Vagina (tissue), 2 donors: ENCODE results near the gene MATK. TPM values are rescaled to one million over a fixed set of nuclear protein-coding genes. Genes with fewer than 3 reads are reported as not detected.
A peak's percentile ranks its signal among the peaks of the same experiment; 100 is the strongest.
"Not testable (repeated sequence)": the region's sequence is repeated elsewhere in the genome, so short reads cannot be mapped to it uniquely, and the experiment has no call there.

Experiments used
- DNase-seq, 2 donors: peaks; one replicate each; pipeline ENCODE4 v3.0.0-alpha.2; 2017; ENCODE audit errors: extremely low spot score in 2 of 2
- H3K27ac ChIP-seq: fragments of 200-600 bp; sonication (generic); one replicate; pipeline ENCODE4 v1.5.1; 2019
- H3K27me3 ChIP-seq: fragments of 200-600 bp; sonication (generic); one replicate; pipeline ENCODE4 v1.5.1; 2019
- H3K36me3 ChIP-seq, 2 donors: fragments of 200-600 bp; sonication (generic); one replicate each; pipeline ENCODE4 v1.5.1; 2017 to 2019
- H3K4me1 ChIP-seq: fragments of 200-600 bp; sonication (generic); one replicate; pipeline ENCODE4 v1.5.1; 2019
- H3K4me3 ChIP-seq, 2 donors: fragments of 200-600 bp; sonication (generic); 1 replicate in 1 of 2; 2 replicates in 1 of 2; pipeline ENCODE4 v1.5.1; 2016 to 2019
- H3K9me3 ChIP-seq: fragments of 200-600 bp; sonication (generic); one replicate; pipeline ENCODE4 v1.5.1; 2019
- POLR2A ChIP-seq, 2 donors: fragments of 450-650 bp; IDR thresholded peaks; one replicate each; pipeline ENCODE4 v1.6.1; 2017; ENCODE audit warnings: antibody characterized with exemption in 2 of 2, mild to moderate bottlenecking in 2 of 2, moderate library complexity in 2 of 2
- POLR2AphosphoS5 ChIP-seq, 2 donors: sonication (generic); formaldehyde crosslinking; IDR thresholded peaks; one replicate each; pipeline ENCODE4 v1.9.0; 2017; ENCODE audit warnings: antibody characterized with exemption in 2 of 2, mild to moderate bottlenecking in 2 of 2, low read depth in 1 of 2; ENCODE audit not compliant: insufficient read depth in 1 of 2
- intact Hi-C: fragments of 100-400 bp; cut with DNase I; formaldehyde crosslinking; loops from one replicate; pipeline ENCODE4 v1.15.1; 2023
- total RNA-seq: library from RNA; depleted of rRNA; stranded (reverse); fragments of >200 nt; gene quantifications from one replicate; pipeline ENCODE4 v1.2.3, GENCODE V29; 2016
- TF ChIP-seq, protein P1 (sequence below), 3 experiments: fragments of 450-650 bp in 2 of 3; fragments of 200-600 bp in 1 of 3; sonication (generic) in 1 of 3; IDR thresholded peaks; one replicate each; pipeline ENCODE4 v1.5.1; 2017 to 2019; ENCODE audit warnings: antibody characterized with exemption in 3 of 3, mild to moderate bottlenecking in 2 of 3, moderate library complexity in 2 of 3

MATK gene
- total RNA-seq, 1 donor from 2014 or later, result 1.2 TPM

DNA sequence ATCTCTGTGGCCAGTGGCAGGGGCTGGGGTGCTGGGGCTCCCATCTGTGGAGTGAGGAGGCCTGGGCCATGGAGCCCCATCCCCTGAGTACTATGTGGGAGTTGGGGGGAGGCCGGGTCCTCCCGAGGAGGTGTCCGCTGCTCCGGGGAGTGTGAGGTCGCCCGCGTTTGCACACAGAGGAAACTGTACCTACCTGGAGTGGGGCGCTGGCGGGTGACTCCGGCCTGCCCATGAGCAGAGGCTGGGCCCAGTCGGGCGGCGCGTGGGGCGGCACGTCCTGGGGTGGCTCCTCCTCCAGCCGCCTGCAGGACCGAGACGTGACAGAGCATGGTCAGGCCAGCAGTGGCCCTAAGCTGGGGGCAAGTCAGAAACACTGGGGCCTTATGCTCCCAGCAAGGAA lies 33.8 kb upstream of the MATK start:
- no peak for TF ChIP-seq POLR2A (IDR thresholded peaks at IDR 0.05)
- TF ChIP-seq POLR2AphosphoS5 (IDR thresholded peaks at IDR 0.05; ENCODE audit: insufficient read depth in 1 of 2, low read depth in 1 of 2), result no peak
- TF ChIP-seq, protein P1, sequence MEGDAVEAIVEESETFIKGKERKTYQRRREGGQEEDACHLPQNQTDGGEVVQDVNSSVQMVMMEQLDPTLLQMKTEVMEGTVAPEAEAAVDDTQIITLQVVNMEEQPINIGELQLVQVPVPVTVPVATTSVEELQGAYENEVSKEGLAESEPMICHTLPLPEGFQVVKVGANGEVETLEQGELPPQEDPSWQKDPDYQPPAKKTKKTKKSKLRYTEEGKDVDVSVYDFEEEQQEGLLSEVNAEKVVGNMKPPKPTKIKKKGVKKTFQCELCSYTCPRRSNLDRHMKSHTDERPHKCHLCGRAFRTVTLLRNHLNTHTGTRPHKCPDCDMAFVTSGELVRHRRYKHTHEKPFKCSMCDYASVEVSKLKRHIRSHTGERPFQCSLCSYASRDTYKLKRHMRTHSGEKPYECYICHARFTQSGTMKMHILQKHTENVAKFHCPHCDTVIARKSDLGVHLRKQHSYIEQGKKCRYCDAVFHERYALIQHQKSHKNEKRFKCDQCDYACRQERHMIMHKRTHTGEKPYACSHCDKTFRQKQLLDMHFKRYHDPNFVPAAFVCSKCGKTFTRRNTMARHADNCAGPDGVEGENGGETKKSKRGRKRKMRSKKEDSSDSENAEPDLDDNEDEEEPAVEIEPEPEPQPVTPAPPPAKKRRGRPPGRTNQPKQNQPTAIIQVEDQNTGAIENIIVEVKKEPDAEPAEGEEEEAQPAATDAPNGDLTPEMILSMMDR (IDR thresholded peaks at IDR 0.05), result no peak
- Histone ChIP-seq H3K27me3 (no peaks in the 10 kb centered on the region), H3K9me3 (no peaks in the 10 kb centered on the region), H3K4me1 (no peaks in the 10 kb centered on the region), H3K27ac (no peak overlapping the region), H3K4me3 (no peak overlapping the region), H3K36me3 (no peaks in the 10 kb centered on the region)
- intact Hi-C loops, result no loop called here
- DNase-seq, result no peak

DNA sequence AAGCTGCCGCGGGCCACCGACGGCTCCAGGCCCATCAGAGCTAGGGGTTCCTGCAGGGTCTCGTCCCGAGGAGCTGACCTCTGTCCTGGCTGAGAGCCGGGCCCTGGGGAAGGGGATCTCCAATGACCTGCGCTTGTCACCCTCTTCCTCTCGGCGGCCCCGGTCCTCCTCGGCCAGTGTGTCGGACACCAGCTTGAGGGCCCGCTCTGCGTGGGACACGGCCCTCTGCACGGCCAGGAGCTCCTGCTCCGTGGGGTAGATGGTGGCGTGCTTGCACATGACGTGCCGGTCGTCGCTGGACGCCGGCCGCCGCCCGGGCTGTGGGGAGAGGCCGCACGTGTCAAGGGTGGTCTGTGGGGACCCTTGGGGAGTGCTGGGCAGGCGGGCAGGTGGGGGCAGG lies 32.7 kb upstream of the MATK start:
- Histone ChIP-seq H3K27ac (no peak overlapping the region), H3K36me3 (no peaks in the 10 kb centered on the region), H3K9me3 (no peaks in the 10 kb centered on the region), H3K4me1 (no peaks in the 10 kb centered on the region), H3K4me3 (no peak overlapping the region), H3K27me3 (no peaks in the 10 kb centered on the region)
- intact Hi-C loops, result no loop called here
- DNase-seq, result no peak
- TF ChIP-seq POLR2AphosphoS5 (IDR thresholded peaks at IDR 0.05; ENCODE audit: insufficient read depth in 1 of 2, low read depth in 1 of 2) (no peak), POLR2A (IDR thresholded peaks at IDR 0.05) (no peak)
- TF ChIP-seq, protein P1 (IDR thresholded peaks at IDR 0.05), result no peak

DNA sequence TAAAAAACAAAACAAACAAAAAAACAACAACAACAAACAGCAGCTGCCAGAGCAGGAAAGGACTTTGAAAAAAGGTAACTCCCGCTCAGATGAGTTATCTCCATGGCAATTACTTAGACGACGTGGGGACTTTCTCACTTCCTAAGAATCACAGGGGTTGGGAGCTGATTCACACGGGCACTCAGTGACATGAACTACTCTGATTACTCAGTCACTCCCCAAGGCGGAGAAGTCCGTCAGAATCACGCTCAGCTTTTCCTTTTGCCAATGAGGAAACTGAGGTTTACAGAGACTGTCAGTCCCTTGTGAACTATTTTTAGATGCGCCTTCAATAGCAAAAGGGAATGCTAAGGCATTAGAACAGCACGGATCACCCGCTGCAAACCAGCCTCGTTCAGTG lies 32.3 kb upstream of the MATK start:
- Histone ChIP-seq H3K36me3 (no peaks in the 10 kb centered on the region), H3K4me1 (no peaks in the 10 kb centered on the region), H3K9me3 (no peaks in the 10 kb centered on the region), H3K4me3 (no peak overlapping the region), H3K27ac (no peak overlapping the region), H3K27me3 (no peaks in the 10 kb centered on the region)
- TF ChIP-seq POLR2A (IDR thresholded peaks at IDR 0.05), result no peak
- TF ChIP-seq POLR2AphosphoS5 (IDR thresholded peaks at IDR 0.05; ENCODE audit: insufficient read depth in 1 of 2, low read depth in 1 of 2), result peak in 1 of 2 donors; percentile 20
- no peak for DNase-seq
- intact Hi-C loops, result no loop called here

DNA sequence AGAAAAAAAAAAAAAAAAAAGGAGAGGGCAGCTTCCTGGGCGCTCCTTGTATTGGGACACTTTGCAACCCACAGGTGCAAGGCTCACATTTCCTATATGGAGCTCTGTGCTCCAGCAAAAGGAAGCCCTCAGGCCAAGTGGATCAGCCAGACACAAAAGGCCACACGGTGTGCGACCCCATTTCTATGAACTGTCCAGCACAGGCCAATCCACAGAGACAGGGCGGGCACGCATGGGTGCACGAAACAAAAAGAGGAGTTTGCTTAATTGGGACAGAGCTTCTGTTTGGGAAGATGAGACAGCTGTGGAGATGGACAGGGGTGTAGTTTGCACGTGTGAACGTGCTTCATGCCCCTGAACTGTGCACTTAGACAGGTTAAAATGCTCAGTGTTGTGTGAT lies 31.6 kb upstream of the MATK start:
- DNase-seq, result no peak
- H3K4me3 ChIP-seq, result no peak overlapping the region
- no peaks in the 10 kb centered on the region for H3K36me3 ChIP-seq
- intact Hi-C loops, result no loop called here
- no peak for TF ChIP-seq POLR2AphosphoS5 (IDR thresholded peaks at IDR 0.05; ENCODE audit: insufficient read depth in 1 of 2, low read depth in 1 of 2)
- no peak for TF ChIP-seq POLR2A (IDR thresholded peaks at IDR 0.05)
- TF ChIP-seq, protein P1 (IDR thresholded peaks at IDR 0.05), result no peak
- H3K9me3 ChIP-seq, result no peaks in the 10 kb centered on the region
- no peak overlapping the region for H3K27ac ChIP-seq
- H3K4me1 ChIP-seq, result peaks cover 5% of the 10 kb centered on the region
- H3K27me3 ChIP-seq, result no peaks in the 10 kb centered on the region

DNA sequence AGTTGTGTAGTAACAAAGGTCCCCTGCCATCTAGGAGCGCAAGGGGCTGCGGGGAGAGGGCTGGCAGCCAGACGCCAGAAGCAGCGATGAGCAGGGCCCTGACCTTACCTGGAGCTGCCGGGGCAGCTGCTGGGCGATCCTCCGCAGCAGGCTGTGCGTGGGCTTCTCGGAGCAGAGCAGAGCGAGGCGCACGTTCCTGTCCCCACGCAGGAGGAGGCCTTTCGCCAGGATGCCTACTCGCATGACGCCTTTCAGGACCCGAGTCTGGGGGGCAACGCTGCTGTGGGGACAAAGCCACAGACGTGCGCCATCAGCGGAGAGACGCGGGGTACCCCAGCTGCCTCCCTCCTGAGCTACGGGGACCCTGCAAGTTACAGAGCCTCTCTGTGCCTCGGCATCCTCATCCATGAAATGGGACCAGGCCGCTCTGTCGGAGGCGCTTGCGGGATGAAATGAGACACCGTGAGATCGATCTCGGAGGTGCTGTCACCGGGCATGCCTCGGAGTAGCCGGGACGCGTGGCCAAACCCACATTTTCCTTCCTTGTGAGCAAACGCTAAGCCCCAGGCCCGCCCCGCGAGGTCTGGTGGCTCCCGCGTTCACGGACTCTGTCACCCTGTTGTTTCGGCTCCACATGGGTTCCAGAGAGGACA lies 30.5 kb upstream of the MATK start:
- no peaks in the 10 kb centered on the region for H3K27me3 ChIP-seq
- no peak overlapping the region for H3K27ac ChIP-seq
- no peak for TF ChIP-seq POLR2AphosphoS5 (IDR thresholded peaks at IDR 0.05; ENCODE audit: insufficient read depth in 1 of 2, low read depth in 1 of 2)
- TF ChIP-seq POLR2A (IDR thresholded peaks at IDR 0.05), result no peak
- TF ChIP-seq, protein P1 (IDR thresholded peaks at IDR 0.05), result no peak
- no peak overlapping the region for H3K4me3 ChIP-seq
- intact Hi-C loops, result no loop called here
- H3K9me3 ChIP-seq, result no peaks in the 10 kb centered on the region
- peaks cover 5% of the 10 kb centered on the region for H3K4me1 ChIP-seq
- DNase-seq, result no peak
- no peaks in the 10 kb centered on the region for H3K36me3 ChIP-seq

DNA sequence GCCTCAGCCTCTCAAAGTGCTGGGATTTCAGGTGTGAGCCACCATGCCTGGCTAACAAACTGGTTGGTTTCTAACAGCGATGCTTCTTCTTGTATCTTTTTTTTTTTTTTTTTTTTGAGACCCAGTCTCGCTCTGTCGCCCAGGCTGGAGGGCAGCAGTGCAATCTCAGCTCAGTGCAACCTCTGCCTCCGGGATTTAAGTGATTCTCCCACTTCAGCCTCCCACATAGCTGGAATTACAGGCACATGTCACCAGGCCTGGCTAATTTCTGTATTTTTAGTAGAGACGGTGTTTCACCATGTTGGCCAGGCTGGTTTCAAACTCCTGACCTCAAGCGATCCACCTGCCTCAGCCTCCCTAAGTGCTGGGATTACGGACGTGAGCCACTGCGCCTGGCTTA lies 30.0 kb upstream of the MATK start:
- H3K36me3 ChIP-seq, H3K4me1 ChIP-seq, H3K27ac ChIP-seq, H3K9me3 ChIP-seq, H3K27me3 ChIP-seq, H3K4me3 ChIP-seq, intact Hi-C loops, DNase-seq: not testable (repeated sequence)
